NCI-H82 (cell line): ENCODE results near the gene CATSPER1.
A peak's percentile ranks its signal among the peaks of the same experiment; 100 is the strongest.
"Not testable (repeated sequence)": the region's sequence is repeated elsewhere in the genome, so short reads cannot be mapped to it uniquely, and the experiment has no call there.

Source experiments
- DNase-seq: peaks from one replicate; lab custom pipeline; 2025; lab: John Stamatoyannopoulos, UW

CATSPER1 gene

GRCh38 chr11:66020618-66021357 is 5.5 kb downstream of the CATSPER1 start:
- no peak for DNase-seq

- DNase-seq, result no peak
These were observed 6.1 kb downstream of the CATSPER1 start for GRCh38 chr11:66020212-66020611.

DNA sequence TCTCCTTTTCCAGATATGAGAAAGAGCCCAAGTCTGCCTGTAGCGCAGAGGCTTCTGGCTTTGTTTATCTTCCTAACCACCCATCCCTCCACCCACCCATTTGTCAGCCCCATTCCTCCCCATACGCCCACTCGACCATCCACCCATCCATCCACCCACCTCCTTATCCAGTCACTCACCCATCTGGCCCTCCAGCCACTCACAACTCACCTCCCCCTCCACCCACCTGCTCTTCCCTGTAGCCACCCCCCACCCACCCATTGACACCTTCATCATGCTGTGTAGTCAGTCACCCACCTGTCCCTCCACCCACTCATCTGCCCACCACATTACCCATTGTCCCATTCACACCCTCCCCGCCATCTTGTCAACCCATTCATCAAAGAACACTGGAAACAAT is 9.0 kb downstream of the CATSPER1 start:
- no peak for DNase-seq

GRCh38 chr11:66016793-66017177 is 9.5 kb downstream of the CATSPER1 start:
- no peak for DNase-seq

DNA sequence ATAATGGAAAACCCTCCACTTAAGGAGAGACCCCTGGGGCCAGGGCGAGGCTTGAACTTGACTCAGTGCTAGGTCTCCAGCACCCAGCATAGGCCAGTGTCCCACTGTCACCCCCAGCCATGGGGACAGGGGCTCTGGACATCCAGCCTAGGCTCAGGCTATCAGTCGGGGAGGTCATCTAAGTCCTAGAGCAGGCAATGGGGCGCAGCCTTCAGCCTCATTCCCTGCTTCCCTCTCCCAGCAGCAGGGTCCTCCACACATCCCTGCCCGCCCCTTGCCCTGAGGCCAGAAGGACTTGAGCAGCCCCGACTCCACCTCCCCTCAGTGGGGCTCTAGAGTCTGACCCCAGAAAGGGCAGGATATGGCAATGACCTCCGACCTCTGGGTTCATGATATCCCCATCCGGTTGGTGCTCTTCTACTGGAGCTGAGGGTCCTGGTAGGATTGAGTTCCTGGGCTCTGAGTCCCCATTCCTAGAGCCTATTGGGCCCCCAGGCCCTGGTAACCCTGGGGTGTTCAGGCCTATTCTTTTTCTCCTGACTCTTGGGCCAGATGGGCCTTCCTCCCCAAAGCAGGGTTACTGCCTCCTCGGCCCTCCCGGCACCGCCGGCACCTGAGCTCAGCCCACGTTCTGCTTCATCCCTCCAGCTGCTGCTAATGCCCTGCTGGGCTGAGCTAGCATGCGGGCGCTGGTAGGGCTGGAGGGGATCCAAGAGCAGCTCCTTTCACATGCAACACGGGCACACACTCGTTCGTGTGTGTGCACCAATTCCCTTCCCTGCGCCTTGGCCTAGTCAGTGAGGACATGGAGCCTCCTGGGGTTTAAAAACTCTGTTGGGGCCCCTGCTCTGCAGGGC is 10.1 kb downstream of the CATSPER1 start:
- no peak for DNase-seq

DNA sequence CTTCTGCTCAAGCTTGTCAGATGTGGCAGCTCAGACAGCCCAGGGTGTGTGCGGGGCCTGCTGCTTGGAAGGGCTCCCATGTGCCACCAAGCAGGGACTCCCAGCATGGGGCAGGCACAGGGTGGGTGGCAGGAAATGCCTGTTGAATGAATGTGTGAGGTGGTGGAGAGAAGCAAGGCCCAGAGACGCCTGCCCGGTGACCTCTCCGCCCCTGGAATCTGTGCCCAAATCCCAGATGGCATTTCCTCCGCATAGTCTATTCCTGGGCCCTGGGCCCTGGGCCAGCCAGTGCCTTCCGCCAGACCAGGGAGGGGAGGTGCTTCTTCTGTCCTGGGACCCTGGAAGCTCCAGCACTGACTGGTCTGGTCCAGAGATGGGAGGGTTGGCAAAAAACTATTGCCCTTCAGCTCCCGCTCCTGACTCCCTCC is 10.8 kb downstream of the CATSPER1 start:
- DNase-seq, result no peak

GRCh38 chr11:66014804-66015453 is 11.3 kb downstream of the CATSPER1 start:
- DNase-seq, result no peak

- no peak for DNase-seq
These were observed 12.5 kb downstream of the CATSPER1 start for GRCh38 chr11:66013762-66014100.

- no peak for DNase-seq
These were observed 13.1 kb downstream of the CATSPER1 start for GRCh38 chr11:66012946-66013761.

- DNase-seq, result no peak
These were observed 13.8 kb downstream of the CATSPER1 start for GRCh38 chr11:66012371-66012945.

DNA sequence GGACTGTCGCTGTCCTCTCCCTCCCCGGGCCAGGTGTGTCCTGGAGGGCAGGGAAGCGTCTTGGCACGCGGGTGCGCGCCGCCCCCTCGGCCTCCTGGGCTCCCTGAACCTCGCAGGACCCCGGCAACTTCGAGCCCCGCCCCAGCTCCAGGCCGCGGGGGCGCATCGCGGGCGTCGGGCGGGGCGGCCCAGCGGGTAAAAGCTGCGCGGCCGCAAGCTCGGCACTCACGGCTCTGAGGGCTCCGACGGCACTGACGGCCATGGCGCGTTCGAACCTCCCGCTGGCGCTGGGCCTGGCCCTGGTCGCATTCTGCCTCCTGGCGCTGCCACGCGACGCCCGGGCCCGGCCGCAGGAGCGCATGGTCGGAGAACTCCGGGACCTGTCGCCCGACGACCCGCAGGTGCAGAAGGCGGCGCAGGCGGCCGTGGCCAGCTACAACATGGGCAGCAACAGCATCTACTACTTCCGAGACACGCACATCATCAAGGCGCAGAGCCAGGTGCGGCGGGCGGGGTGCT is 14.4 kb downstream of the CATSPER1 start, which contains the start of gene CST6:
Gene CST6, plus strand, starts transcription at position 224 of the 519 bp plus-strand sequence. Its CDS starts 37 bp downstream, at position 261.
- no peak for DNase-seq

- DNase-seq, result no peak
These were observed 15.0 kb downstream of the CATSPER1 start for GRCh38 chr11:66011239-66011784.

DNA sequence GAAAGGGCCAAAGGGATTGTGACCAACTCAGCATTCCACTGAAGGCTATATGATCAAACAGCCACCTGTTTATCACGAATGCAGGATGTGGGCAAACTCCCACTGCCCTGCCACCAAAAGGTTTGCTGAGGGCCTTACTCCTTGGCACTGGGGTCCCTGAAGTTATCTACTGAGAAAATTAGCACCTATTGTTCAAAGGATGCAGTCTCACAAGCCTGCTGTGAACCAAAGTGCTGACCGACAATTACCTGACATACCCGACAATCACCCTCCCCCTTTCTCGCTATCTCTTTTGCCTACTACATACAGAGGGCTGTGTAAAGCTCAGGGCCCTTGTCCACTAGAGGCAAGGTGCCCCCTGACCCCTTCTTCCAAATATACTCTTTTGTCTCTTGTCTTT is 16.2 kb downstream of the CATSPER1 start:
- not testable (repeated sequence) for DNase-seq

- peak; percentile 75 for DNase-seq
These were observed 17.7 kb downstream of the CATSPER1 start for GRCh38 chr11:66008468-66009101.

DNA sequence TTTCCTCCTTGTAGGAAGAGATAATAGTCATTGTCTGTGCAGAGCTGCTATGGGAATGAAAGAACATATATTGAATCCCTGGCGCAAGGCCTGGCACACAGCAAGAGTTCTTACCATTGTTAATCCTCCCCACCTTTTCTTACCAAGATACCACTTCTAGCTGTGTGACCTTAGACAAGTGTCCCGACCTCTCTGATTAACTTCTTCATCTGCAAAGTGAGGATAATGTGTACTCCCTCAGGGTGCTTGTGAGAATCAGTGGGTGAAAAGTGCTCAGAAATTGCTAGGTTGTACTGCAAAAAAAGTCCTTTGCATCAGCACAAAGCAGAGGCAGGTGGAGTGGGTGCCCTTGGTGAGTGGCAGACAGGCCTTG is 18.2 kb downstream of the CATSPER1 start:
- DNase-seq, result no peak

DNA sequence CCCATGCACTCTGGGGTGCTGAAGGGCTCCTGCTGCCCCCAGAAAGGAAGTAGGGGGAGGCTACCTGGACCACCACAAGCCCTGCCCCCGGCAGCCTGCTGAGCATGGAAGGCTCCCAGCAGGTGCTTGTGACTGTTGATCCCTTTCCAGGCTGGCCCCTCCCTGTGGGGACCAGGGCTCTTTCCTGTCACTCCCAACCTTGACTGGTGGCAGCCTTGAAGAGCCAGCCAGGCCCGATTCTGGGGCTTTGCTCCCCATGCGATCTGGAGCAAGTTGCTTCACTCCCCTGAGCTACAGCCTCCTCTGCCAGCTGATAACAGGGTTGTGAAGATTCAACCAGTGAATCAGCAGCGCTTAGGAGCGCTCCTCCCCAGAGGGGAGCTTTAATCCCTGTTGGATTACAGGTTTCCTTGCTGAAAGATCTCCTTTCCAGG is 19.1 kb downstream of the CATSPER1 start:
- DNase-seq, result peak; percentile 84

GRCh38 chr11:66006891-66007176 is 19.4 kb downstream of the CATSPER1 start:
- DNase-seq, result no peak

- DNase-seq, result no peak
These were observed 20.0 kb downstream of the CATSPER1 start for GRCh38 chr11:66006134-66006890.

GRCh38 chr11:66004186-66004585 is 22.1 kb downstream of the CATSPER1 start:
- DNase-seq, result no peak

DNA sequence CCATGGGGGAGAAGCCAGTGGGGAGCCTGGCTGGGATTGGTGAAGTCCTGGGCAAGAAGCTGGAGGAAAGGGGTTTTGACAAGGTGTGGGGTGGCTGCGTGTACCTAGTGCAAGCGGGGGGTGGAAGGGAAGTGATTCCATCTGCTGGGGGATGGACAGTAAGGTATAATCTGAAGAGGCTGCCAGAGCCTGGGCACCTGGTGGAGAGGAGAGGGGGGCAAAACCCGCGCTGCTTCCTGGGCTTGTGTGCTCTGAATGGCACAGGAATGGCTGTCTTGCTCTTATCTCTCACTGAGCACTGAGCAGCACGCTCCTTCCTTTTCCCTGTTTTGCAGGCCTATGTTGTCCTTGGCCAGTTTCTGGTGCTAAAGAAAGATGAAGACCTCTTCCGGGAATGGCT is 23.0 kb downstream of the CATSPER1 start:
- no peak for DNase-seq
